CD14-positive monocyte (primary cell): Measurements from ENCODE around the gene SLC6A13. TPM values are rescaled to one million over a fixed set of nuclear protein-coding genes. Genes with fewer than 3 reads are reported as not detected.
A peak's percentile ranks its signal among the peaks of the same experiment; 100 is the strongest.

Experiments
- DNase-seq, 3 donors: peaks; one replicate each; pipeline ENCODE4 v3.0.0-alpha.2; 2011 to 2022
- H2AFZ ChIP-seq: 2 replicates; pipeline ENCODE4 v1.6.0; 2012; ENCODE audit warnings: mild to moderate bottlenecking, low read depth, low read length, inconsistent platforms; ENCODE audit not compliant: insufficient read depth, poor library complexity, severe bottlenecking
- H3K27ac ChIP-seq, 2 donors: 1 replicate in 1 of 2; 2 replicates in 1 of 2; pipeline ENCODE4 v1.5.1; 2012 to 2013; ENCODE audit warnings: low read length in 2 of 2, control low read depth in 1 of 2, inconsistent platforms in 1 of 2, low read depth in 1 of 2, mild to moderate bottlenecking in 1 of 2
- H3K27me3 ChIP-seq, 2 donors: one replicate each; pipeline versions ENCODE4 v1.6.0 to v1.6.1; 2011 to 2013; ENCODE audit warnings: low read length in 2 of 2; ENCODE audit not compliant: control insufficient read depth in 2 of 2, insufficient read depth in 2 of 2
- H3K36me3 ChIP-seq, 2 donors: replicated peaks in 1 of 2; 1 replicate in 1 of 2; 2 replicates in 1 of 2; pipeline versions ENCODE4 v1.5.1 to v1.6.1; 2012 to 2013; ENCODE audit warnings: low read length in 2 of 2, control low read depth in 1 of 2, inconsistent platforms in 1 of 2, mild to moderate bottlenecking in 1 of 2; ENCODE audit not compliant: insufficient read depth in 2 of 2, control insufficient read depth in 1 of 2
- H3K4me1 ChIP-seq, 2 donors: 1 replicate in 1 of 2; 2 replicates in 1 of 2; pipeline versions ENCODE4 v1.5.1 to v1.6.1; 2012 to 2013; ENCODE audit warnings: low read length in 2 of 2, control low read depth in 1 of 2, inconsistent platforms in 1 of 2, mild to moderate bottlenecking in 1 of 2, moderate library complexity in 1 of 2; ENCODE audit not compliant: insufficient read depth in 2 of 2, control insufficient read depth in 1 of 2
- H3K4me2 ChIP-seq: replicated peaks from 2 replicates; pipeline ENCODE3; 2012; ENCODE audit warnings: low read length, moderate library complexity, mild to moderate bottlenecking; ENCODE audit not compliant: poor library complexity, severe bottlenecking; ENCODE audit errors: extremely low read depth
- H3K4me3 ChIP-seq, 3 experiments: fragments of 200-600 bp in 1 of 3; sonication (generic) in 1 of 3; replicated peaks in 1 of 3; 1 replicate in 2 of 3; 2 replicates in 1 of 3; pipeline ENCODE4 v1.5.1; 2011 to 2013; ENCODE audit warnings: low read length in 3 of 3, mild to moderate bottlenecking in 3 of 3, control low read depth in 2 of 3, low read depth in 2 of 3, inconsistent platforms in 1 of 3, moderate library complexity in 1 of 3
- H3K79me2 ChIP-seq: 2 replicates; pipeline ENCODE4 v1.6.0; 2012; ENCODE audit warnings: mild to moderate bottlenecking, control low read depth, inconsistent platforms, low read length, moderate library complexity; ENCODE audit not compliant: insufficient read depth
- H3K9ac ChIP-seq: 2 replicates; pipeline ENCODE4 v1.6.0; 2017; ENCODE audit warnings: low read length, mild to moderate bottlenecking; ENCODE audit not compliant: insufficient read depth, poor library complexity, severe bottlenecking
- H3K9me3 ChIP-seq, 2 donors: replicated peaks in 1 of 2; 1 replicate in 1 of 2; 2 replicates in 1 of 2; pipeline versions ENCODE4 v1.5.1 to v1.6.1; 2012 to 2013; ENCODE audit warnings: low read length in 2 of 2, control low read depth in 1 of 2; ENCODE audit not compliant: control insufficient read depth in 1 of 2, insufficient read depth in 1 of 2
- H4K20me1 ChIP-seq: 2 replicates; pipeline ENCODE4 v1.6.0; 2012; ENCODE audit warnings: mild to moderate bottlenecking, low read length, control low read depth, moderate library complexity; ENCODE audit not compliant: insufficient read depth
- H3K27ac Mint-ChIP-seq, 7 donors: one replicate each; pipeline ENCODE4 v1.8.0; 2020; ENCODE audit warnings: mild to moderate bottlenecking in 7 of 7, mixed read lengths in 7 of 7, moderate library complexity in 6 of 7, inconsistent platforms in 2 of 7
- H3K27me3 Mint-ChIP-seq, 3 donors: one replicate each; pipeline ENCODE4 v1.8.0; 2021 to 2022; ENCODE audit warnings: low read depth in 3 of 3, mild to moderate bottlenecking in 3 of 3, mixed read lengths in 3 of 3, moderate library complexity in 3 of 3, inconsistent platforms in 1 of 3
- H3K36me3 Mint-ChIP-seq, 2 donors: one replicate each; pipeline ENCODE4 v1.8.0; 2020; ENCODE audit warnings: mixed read lengths in 2 of 2, inconsistent platforms in 1 of 2, mild to moderate bottlenecking in 1 of 2
- H3K4me1 Mint-ChIP-seq: one replicate; pipeline ENCODE4 v1.8.0; 2020; ENCODE audit warnings: mild to moderate bottlenecking, mixed read lengths
- H3K4me3 Mint-ChIP-seq, 2 donors: one replicate each; pipeline ENCODE4 v1.8.0; 2020; ENCODE audit warnings: mild to moderate bottlenecking in 2 of 2, mixed read lengths in 2 of 2, moderate library complexity in 1 of 2
- H3K9me3 Mint-ChIP-seq, 7 donors: one replicate each; pipeline ENCODE4 v1.8.0; 2020 to 2022; ENCODE audit warnings: mixed read lengths in 7 of 7, mild to moderate bottlenecking in 6 of 7, moderate library complexity in 6 of 7, inconsistent platforms in 2 of 7
- WGBS: methylation state at CpG from one replicate; pipeline ENCODE4 v1.1.5; 2013; ENCODE audit warnings: missing lambda C conversion rate; ENCODE audit not compliant: insufficient coverage; 5-methylcytosine and 5-hydroxymethylcytosine counted together
- intact Hi-C, 2 donors: fragments of 100-400 bp; cut with micrococcal nuclease; formaldehyde crosslinking; loops; one replicate each; pipeline versions ENCODE4 v1.15.0 to v1.15.1; 2023
- polyA plus RNA-seq, 3 donors: library from polyadenylated mRNA; depleted of rRNA in 1 of 3; unstranded in 2 of 3; stranded (reverse) in 1 of 3; fragments of 300-500 nt in 2 of 3; fragments of >200 nt in 1 of 3; fragmentation: Illumina TruSeq in 2 of 3; gene quantifications; 1 replicate in 2 of 3; 2 replicates in 1 of 3; pipeline ENCODE4 v1.2.3, GENCODE V29; 2012 to 2021
- TF ChIP-seq, protein P1 (sequence below): fragments of 200-600 bp; IDR thresholded peaks from one replicate; pipeline ENCODE4 v1.8.0; 2022; ENCODE audit warnings: antibody characterized with exemption, mild to moderate bottlenecking

SLC6A13 gene
- polyA plus RNA-seq, 3 donors: 0.13 TPM; not detected in 2

DNA sequence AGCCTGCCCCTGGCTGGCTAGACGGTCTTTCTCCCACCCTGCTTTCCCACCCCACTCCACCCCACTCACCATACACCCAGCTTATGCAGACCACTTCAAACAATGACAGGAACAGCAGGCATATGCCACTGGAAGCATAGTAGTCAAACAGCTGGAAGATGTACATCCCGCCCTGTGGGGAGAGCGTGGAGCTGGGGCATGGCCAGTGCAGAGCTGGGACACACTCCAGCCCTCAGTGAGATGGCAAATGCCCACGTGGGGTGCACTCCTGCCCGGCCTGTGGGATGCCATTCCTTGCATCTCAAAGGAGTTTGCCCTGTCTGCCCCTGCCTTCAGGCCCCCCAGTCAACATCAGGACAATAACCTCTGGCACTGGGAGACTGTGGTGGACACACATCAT, 67.5 kb downstream of the SLC6A13 start:
- WGBS: 94% methylated on average over 5 of the region's 5 CpGs

DNA sequence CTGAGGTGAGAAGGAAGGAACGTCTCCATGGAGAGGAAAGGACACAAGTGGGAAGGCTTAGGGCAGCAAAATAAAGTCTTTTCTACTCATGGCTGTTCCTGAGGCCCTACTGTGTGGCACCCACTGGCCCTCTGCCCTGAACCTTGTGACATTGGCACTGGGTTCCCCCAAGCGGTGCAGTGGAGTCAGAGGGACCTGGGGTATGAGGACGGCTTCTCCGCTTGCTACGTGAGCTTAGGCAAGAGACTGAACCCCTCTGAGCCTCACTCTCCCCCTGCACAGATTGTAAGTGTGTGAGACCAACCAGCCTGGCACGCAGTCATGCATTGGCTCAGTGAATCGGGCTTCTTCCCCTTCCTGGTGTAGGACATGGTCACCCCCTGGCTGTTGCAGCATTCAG, 68.4 kb downstream of the SLC6A13 start:
- Histone ChIP-seq H3K9me3 (no peaks in the 10 kb centered on the region), H4K20me1 (no peaks in the 10 kb centered on the region), H3K4me3 (no peak overlapping the region), H3K27me3 (peaks cover 0 to 4% of the 10 kb centered on the region in 2 donors), H3K36me3 (no peaks in the 10 kb centered on the region), H3K9ac (no peak overlapping the region), H3K4me2 (no peak overlapping the region), H3K79me2 (no peaks in the 10 kb centered on the region), H2AFZ (no peak overlapping the region), H3K27ac (no peak overlapping the region), H3K4me1 (peaks cover 2 to 5% of the 10 kb centered on the region in 2 donors)
- Mint-ChIP-seq H3K36me3 (peaks cover 0 to 10% of the 10 kb centered on the region in 2 donors), H3K27ac (no peak overlapping the region), H3K4me3 (no peak overlapping the region), H3K27me3 (peaks cover 14 to 30% (median 28%) of the 10 kb centered on the region in 3 donors), H3K9me3 (peaks cover 0 to 3% (median 0%) of the 10 kb centered on the region in 7 donors), H3K4me1 (peaks cover 4% of the 10 kb centered on the region)
- 87% methylated on average over 4 of the region's 7 CpGs for WGBS
- TF ChIP-seq, protein P1, sequence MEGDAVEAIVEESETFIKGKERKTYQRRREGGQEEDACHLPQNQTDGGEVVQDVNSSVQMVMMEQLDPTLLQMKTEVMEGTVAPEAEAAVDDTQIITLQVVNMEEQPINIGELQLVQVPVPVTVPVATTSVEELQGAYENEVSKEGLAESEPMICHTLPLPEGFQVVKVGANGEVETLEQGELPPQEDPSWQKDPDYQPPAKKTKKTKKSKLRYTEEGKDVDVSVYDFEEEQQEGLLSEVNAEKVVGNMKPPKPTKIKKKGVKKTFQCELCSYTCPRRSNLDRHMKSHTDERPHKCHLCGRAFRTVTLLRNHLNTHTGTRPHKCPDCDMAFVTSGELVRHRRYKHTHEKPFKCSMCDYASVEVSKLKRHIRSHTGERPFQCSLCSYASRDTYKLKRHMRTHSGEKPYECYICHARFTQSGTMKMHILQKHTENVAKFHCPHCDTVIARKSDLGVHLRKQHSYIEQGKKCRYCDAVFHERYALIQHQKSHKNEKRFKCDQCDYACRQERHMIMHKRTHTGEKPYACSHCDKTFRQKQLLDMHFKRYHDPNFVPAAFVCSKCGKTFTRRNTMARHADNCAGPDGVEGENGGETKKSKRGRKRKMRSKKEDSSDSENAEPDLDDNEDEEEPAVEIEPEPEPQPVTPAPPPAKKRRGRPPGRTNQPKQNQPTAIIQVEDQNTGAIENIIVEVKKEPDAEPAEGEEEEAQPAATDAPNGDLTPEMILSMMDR: no peak
- intact Hi-C loops: no loop called here
- DNase-seq: no peak

More for the DNA sequence above, 67.5 kb downstream of the SLC6A13 start:
- Histone ChIP-seq H3K27me3 (no peaks in the 10 kb centered on the region), H3K9me3 (no peaks in the 10 kb centered on the region), H3K36me3 (no peaks in the 10 kb centered on the region), H3K4me1 (no peaks in the 10 kb centered on the region), H3K79me2 (no peaks in the 10 kb centered on the region), H3K4me3 (no peak overlapping the region), H3K9ac (no peak overlapping the region), H4K20me1 (no peaks in the 10 kb centered on the region), H3K4me2 (no peak overlapping the region), H3K27ac (no peak overlapping the region), H2AFZ (no peak overlapping the region)
- peaks cover 13 to 25% (median 24%) of the 10 kb centered on the region in 3 donors for H3K27me3 Mint-ChIP-seq
- peak overlapping the region in 2 of 7 donors; percentile 2 to 58 for H3K27ac Mint-ChIP-seq
- peaks cover 0 to 3% (median 0%) of the 10 kb centered on the region in 7 donors for H3K9me3 Mint-ChIP-seq
- TF ChIP-seq, protein P1: no peak
- intact Hi-C loops: no loop called here
- DNase-seq: no peak
- peaks cover 0 to 15% of the 10 kb centered on the region in 2 donors for H3K36me3 Mint-ChIP-seq
- peaks cover 3% of the 10 kb centered on the region for H3K4me1 Mint-ChIP-seq
- no peak overlapping the region for H3K4me3 Mint-ChIP-seq
